Neural progenitor cell (in vitro differentiated cells): Measurements from ENCODE around the gene ANKS1B. TPM values are rescaled to one million over a fixed set of nuclear protein-coding genes. Genes with fewer than 3 reads are reported as not detected.

Source experiments
- DNase-seq: peaks from one replicate; pipeline ENCODE4 v3.0.0-alpha.2; 2016; ENCODE audit warnings: low spot score
- H2AFZ ChIP-seq: fragments of 200-600 bp; sonication (generic); replicated peaks from 2 replicates; pipeline ENCODE4 v1.6.1; 2016; ENCODE audit warnings: antibody characterized with exemption
- H3F3A ChIP-seq: fragments of 200-600 bp; sonication (generic); 2 replicates; pipeline ENCODE4 v1.6.1; 2016; ENCODE audit warnings: antibody characterized with exemption, low read depth
- H3K27ac ChIP-seq: fragments of 200-600 bp; sonication (generic); 2 replicates; pipeline ENCODE4 v1.5.1; 2016; ENCODE audit warnings: mild to moderate bottlenecking
- H3K27me3 ChIP-seq: fragments of 200-600 bp; sonication (generic); 2 replicates; pipeline ENCODE4 v1.6.1; 2016; ENCODE audit warnings: mild to moderate bottlenecking, moderate library complexity
- H3K36me3 ChIP-seq: fragments of 200-600 bp; sonication (generic); 2 replicates; pipeline ENCODE4 v1.5.1; 2016
- H3K4me1 ChIP-seq: fragments of 200-600 bp; sonication (generic); 2 replicates; pipeline ENCODE4 v1.6.1; 2016; ENCODE audit warnings: mixed run types
- H3K4me2 ChIP-seq: fragments of 200-600 bp; sonication (generic); 2 replicates; pipeline ENCODE4 v1.6.1; 2016
- H3K4me3 ChIP-seq: fragments of 200-600 bp; sonication (generic); 2 replicates; pipeline ENCODE4 v1.5.1; 2016
- H3K79me2 ChIP-seq: fragments of 200-600 bp; sonication (generic); 2 replicates; pipeline ENCODE4 v1.6.1; 2016; ENCODE audit warnings: low read depth
- H3K9ac ChIP-seq: fragments of 200-600 bp; sonication (generic); 2 replicates; pipeline ENCODE4 v1.6.1; 2016
- H3K9me3 ChIP-seq: fragments of 200-600 bp; sonication (generic); 2 replicates; pipeline ENCODE4 v1.5.1; 2016; ENCODE audit warnings: low read depth
- H4K20me1 ChIP-seq: fragments of 200-600 bp; sonication (generic); 2 replicates; pipeline ENCODE4 v1.6.1; 2016; ENCODE audit warnings: low read depth
- H3K27ac Mint-ChIP-seq: 3 replicates; pipeline ENCODE4 v1.8.0; 2021; ENCODE audit warnings: mixed read lengths
- H3K27me3 Mint-ChIP-seq: 2 replicates; pipeline ENCODE4 v1.8.0; 2022; ENCODE audit warnings: low read depth, mild to moderate bottlenecking, inconsistent platforms, moderate library complexity, mixed read lengths; ENCODE audit not compliant: insufficient read depth
- H3K36me3 Mint-ChIP-seq: 3 replicates; pipeline ENCODE4 v1.8.0; 2021; ENCODE audit warnings: mixed read lengths
- H3K4me1 Mint-ChIP-seq: 3 replicates; pipeline ENCODE4 v1.8.0; 2021; ENCODE audit warnings: mixed read lengths
- H3K4me3 Mint-ChIP-seq: 3 replicates; pipeline ENCODE4 v1.8.0; 2021; ENCODE audit warnings: mild to moderate bottlenecking, moderate library complexity, mixed read lengths
- H3K9me3 Mint-ChIP-seq: 3 replicates; pipeline ENCODE4 v1.8.0; 2020; ENCODE audit warnings: mixed read lengths
- CTCF ChIP-seq: fragments of 200-600 bp; sonication (generic); IDR thresholded peaks from 2 replicates; pipeline ENCODE4 v1.5.1; 2017; ENCODE audit warnings: antibody characterized with exemption, mild to moderate bottlenecking
- EZH2 ChIP-seq: fragments of 200-600 bp; sonication (generic); IDR thresholded peaks from 2 replicates; pipeline ENCODE4 v1.6.1; 2017; ENCODE audit warnings: antibody characterized with exemption, mild to moderate bottlenecking, moderate library complexity
- EZH2phosphoT487 ChIP-seq: fragments of 200-600 bp; sonication (generic); IDR thresholded peaks from 2 replicates; pipeline ENCODE4 v1.6.1; 2017; ENCODE audit warnings: antibody characterized with exemption
- total RNA-seq: library from RNA; depleted of rRNA; stranded (reverse); fragments of >200 nt; gene quantifications from 2 replicates; pipeline ENCODE4 v1.2.3, GENCODE V29; 2015; ENCODE audit warnings: low replicate concordance

ANKS1B gene
- total RNA-seq, 1 donor from 2014 or later: 7.9 TPM

GRCh38 chr12:99200711-99201384 lies 783.9 kb downstream of the ANKS1B start:
- Histone ChIP-seq H3K27me3 (no peaks in the 10 kb centered on the region), H3K9ac (no peak overlapping the region), H4K20me1 (no peaks in the 10 kb centered on the region), H3K4me1 (peaks cover 5% of the 10 kb centered on the region), H3K36me3 (no peaks in the 10 kb centered on the region), H3K79me2 (no peaks in the 10 kb centered on the region), H3F3A (no peaks in the 10 kb centered on the region), H3K9me3 (no peaks in the 10 kb centered on the region), H2AFZ (no peak overlapping the region), H3K4me3 (no peak overlapping the region), H3K27ac (no peak overlapping the region), H3K4me2 (no peak overlapping the region)
- DNase-seq: no peak
- TF ChIP-seq EZH2phosphoT487: no peak
- no peak for TF ChIP-seq EZH2
- no peak for TF ChIP-seq CTCF
- peaks cover 5% of the 10 kb centered on the region for H3K4me1 Mint-ChIP-seq
- H3K4me3 Mint-ChIP-seq: no peak overlapping the region
- H3K27me3 Mint-ChIP-seq: peaks cover 2% of the 10 kb centered on the region
- no peaks in the 10 kb centered on the region for H3K36me3 Mint-ChIP-seq
- H3K27ac Mint-ChIP-seq: peak overlapping the region; percentile 1
- peaks cover 6% of the 10 kb centered on the region for H3K9me3 Mint-ChIP-seq

DNA sequence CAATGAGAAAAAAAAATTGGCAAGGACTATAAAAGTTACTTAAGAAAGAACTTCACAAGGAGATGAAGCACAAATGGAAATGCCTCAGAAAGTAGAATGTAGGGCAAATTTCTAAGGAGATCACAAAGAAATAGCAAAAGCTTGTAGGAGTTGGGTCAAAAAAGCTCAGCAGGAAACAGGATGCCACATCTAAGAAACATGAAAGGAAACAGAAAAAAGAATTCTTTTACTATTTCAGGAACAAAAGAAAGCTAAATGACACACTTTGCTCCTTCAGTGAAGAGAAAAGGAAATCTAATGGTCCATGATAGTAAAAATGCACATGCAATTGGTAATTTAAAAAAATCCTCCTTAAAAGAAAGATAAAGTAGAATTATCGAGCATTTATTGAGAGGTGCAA lies 789.3 kb downstream of the ANKS1B start:
- TF ChIP-seq EZH2: no peak
- TF ChIP-seq CTCF: no peak
- TF ChIP-seq EZH2phosphoT487: no peak
- Histone ChIP-seq H3K27ac (peak overlapping the region; percentile 30), H3K9ac (no peak overlapping the region), H3K9me3 (no peaks in the 10 kb centered on the region), H2AFZ (no peak overlapping the region), H3K4me1 (peaks cover 18% of the 10 kb centered on the region), H3F3A (no peaks in the 10 kb centered on the region), H3K79me2 (no peaks in the 10 kb centered on the region), H3K4me3 (peak overlapping the region; percentile 4), H4K20me1 (no peaks in the 10 kb centered on the region), H3K36me3 (no peaks in the 10 kb centered on the region), H3K4me2 (peak overlapping the region; percentile 57), H3K27me3 (no peaks in the 10 kb centered on the region)
- Mint-ChIP-seq H3K4me1 (peaks cover 10% of the 10 kb centered on the region), H3K27me3 (peaks cover 2% of the 10 kb centered on the region), H3K27ac (peak overlapping the region; percentile 1), H3K9me3 (peaks cover 21% of the 10 kb centered on the region), H3K36me3 (no peaks in the 10 kb centered on the region), H3K4me3 (no peak overlapping the region)
- peak; percentile 47 for DNase-seq

DNA sequence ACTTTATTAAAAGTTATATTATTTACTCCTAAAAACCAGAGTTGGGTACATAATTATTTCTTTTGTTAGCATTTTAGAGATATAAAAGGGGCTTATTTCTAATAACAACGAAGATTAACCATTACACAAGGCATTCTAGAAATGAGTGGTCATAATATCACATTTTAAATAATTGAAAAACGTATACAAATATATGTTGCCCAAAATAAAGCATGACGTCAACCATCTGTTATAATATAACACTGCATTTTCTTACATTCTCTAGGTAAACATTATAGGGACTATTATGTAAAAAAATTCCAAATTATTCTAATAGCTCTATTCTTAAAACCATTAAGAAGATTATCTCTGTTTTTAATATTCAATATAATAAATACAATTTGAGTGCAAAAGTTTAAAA lies 792.2 kb downstream of the ANKS1B start:
- Mint-ChIP-seq H3K27ac (no peak overlapping the region), H3K4me3 (no peak overlapping the region), H3K4me1 (peaks cover 10% of the 10 kb centered on the region), H3K9me3 (peaks cover 42% of the 10 kb centered on the region), H3K36me3 (peaks cover 8% of the 10 kb centered on the region), H3K27me3 (peaks cover 4% of the 10 kb centered on the region)
- no peaks in the 10 kb centered on the region for H3K79me2 ChIP-seq
- H2AFZ ChIP-seq: no peak overlapping the region
- H4K20me1 ChIP-seq: no peaks in the 10 kb centered on the region
- no peaks in the 10 kb centered on the region for H3K27me3 ChIP-seq
- no peaks in the 10 kb centered on the region for H3F3A ChIP-seq
- H3K4me2 ChIP-seq: no peak overlapping the region
- H3K9ac ChIP-seq: no peak overlapping the region
- H3K27ac ChIP-seq: no peak overlapping the region
- TF ChIP-seq EZH2 (no peak), CTCF (no peak), EZH2phosphoT487 (no peak)
- H3K4me3 ChIP-seq: no peak overlapping the region
- H3K4me1 ChIP-seq: peaks cover 18% of the 10 kb centered on the region
- no peaks in the 10 kb centered on the region for H3K36me3 ChIP-seq
- H3K9me3 ChIP-seq: no peaks in the 10 kb centered on the region
- no peak for DNase-seq
